Limb (tissue), 2 donors: ENCODE results near the gene PLA2G2C.

Experiments used
- DNase-seq, 2 donors: peaks; one replicate each; pipeline ENCODE4 v3.0.0-alpha.2; 2016; ENCODE audit errors: extremely low spot score in 2 of 2

Gene PLA2G2C

GRCh38 chr1:20184997-20185833 is 1.1 kb downstream of the PLA2G2C start:
- DNase-seq, result no peak

- no peak for DNase-seq
These were observed 1.8 kb downstream of the PLA2G2C start for GRCh38 chr1:20184481-20184900.

DNA sequence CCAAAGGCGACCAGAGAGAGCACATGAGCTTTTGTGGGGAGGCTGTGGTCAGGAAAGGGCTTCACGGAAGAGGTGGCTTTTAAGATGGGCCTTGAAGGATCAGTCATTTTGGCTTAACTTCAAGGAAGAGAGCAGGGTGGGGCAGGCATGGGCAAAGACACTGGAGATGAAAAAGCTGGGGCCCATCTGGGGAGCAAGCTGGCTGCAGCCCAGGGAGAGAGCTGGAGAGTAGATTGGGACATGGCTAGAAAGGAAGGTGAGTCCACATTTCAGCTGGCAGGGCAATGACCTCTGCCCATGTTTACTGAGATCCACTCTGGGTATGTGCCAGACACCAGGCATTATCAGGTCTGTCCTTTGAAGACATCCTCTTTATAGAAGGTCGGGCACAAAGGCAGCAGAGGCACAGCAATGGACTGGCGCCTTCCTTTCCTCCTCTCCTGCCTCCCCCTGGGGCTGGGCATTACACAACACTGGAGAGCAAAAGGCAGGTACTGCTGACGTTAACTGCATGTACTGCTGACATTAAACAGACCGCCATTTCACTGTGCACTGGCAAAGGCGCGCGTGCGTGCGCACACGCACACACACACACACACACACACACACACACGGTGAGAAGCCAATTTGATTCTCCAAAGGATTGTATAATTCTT is 2.6 kb downstream of the PLA2G2C start:
- DNase-seq, result no peak

- DNase-seq, result no peak
These were observed 3.3 kb downstream of the PLA2G2C start for GRCh38 chr1:20183035-20183434.

DNA sequence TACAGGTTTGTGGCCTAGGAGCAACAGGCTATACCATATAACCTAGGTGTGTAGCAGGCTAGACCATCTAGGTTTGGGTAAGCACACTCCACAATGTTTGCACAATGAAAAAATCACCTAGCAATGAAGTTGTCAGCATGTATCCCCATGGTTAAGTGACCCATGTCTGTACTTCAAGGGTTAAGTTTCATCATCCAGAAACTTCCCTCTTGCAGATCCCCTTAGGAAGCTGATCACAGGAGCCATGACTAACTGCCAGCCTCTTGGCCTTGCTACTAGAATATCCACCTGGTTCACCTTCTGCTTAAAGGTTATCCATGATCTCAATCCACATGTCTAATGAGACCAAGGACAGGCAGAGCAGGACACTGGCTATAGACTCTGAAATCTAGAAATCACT is 3.9 kb downstream of the PLA2G2C start:
- DNase-seq, result no peak

DNA sequence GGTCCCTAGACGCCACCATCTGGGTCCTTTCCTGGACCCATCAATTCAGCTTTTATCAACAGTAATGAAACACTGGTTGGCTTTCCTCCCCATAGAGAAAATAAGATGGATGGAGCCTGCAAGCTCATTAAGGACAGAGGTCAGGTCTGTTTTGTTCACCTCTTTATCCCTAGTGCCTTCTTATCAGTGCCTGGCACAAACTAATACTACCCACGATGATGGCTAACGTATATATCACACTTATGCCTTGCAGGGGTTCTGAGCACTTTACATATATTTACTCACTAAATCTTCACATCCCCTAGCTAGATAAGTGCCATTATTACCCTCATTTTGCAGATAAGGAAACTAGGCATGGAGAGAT is 5.5 kb downstream of the PLA2G2C start:
- no peak for DNase-seq

- DNase-seq, result no peak
These were observed 6.0 kb downstream of the PLA2G2C start for GRCh38 chr1:20180129-20180843.

GRCh38 chr1:20179371-20180128 is 6.8 kb downstream of the PLA2G2C start:
- DNase-seq, result no peak

GRCh38 chr1:20178634-20179370 is 7.5 kb downstream of the PLA2G2C start:
- no peak for DNase-seq

DNA sequence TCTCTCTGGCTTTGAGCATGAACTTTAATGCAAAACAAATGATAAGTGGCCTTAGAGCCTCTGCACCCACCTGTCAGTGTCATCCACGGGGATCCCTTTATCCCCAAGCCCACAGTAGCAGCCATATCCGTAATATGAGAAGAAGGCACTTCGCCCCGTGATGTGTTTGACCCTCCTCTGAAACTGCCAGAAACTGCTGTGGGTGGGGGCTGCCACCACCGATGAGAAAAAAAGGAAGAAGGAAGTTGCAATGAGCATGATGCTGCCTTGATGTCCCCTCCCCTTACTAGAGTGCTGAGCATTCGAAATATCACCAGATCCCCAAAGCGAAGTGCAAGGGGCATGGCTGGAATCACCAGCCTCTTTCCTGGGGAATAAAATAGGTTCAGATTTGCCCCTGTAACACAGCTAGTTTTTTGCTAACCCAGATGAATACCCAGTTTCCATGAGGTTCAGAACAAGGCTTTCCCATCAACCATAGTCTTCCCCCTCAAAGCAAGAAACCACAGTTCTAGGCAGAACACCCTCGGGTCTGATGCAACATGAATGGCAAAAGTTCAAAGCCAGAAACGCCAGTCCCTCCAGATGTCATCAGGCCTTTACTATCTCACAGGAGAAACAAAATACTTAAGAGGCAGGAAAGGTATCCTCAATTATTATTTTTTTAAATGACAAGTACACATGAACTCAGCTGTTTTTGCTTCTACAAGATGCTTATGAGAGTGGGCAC is 11.2 kb downstream of the PLA2G2C start:
- DNase-seq, result no peak

DNA sequence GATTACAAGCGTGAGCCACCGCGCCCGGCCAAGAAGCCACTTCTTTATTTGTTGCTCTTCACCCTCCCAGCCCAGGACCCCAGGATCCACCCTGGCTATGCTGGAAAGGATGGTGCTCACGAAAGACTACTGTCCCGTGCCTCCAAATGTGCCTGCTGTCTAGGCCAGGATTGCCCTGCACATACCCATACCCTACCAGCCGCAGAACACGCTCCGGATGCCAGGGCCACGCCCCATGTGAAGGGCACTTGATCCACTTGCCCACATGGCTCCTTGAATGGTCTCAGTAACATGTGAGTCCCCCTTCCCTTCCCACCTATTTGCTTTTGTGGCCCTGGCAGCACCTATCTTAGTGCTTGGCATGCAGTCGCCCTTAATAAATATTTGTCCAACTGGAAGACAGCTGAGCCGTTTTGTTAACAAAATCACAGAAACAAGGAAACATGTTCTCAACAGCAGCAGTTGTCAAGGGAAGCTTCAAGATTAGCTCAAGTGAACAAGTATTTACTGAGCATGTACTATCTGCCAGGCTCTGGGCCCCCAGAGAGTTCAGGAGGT is 14.2 kb downstream of the PLA2G2C start:
- DNase-seq, result no peak

DNA sequence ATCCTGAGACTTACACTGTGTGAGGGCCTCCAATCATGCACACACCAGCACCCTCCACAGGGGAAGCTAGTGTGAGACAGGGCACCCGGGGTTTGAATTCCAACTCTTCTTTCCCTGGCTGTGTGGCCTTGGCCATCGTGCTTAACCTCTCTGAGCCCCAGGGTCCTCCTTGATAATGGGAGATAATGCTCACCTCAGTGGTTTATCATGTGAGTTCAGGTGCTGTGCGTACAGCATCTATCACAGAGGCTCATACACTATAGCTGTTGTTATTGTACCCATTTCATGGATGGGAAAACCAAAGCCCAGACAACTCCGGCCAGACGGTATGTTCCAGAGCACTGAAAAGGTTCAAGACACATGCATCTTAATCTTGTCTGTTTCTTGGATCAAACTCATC is 16.4 kb downstream of the PLA2G2C start:
- no peak for DNase-seq

DNA sequence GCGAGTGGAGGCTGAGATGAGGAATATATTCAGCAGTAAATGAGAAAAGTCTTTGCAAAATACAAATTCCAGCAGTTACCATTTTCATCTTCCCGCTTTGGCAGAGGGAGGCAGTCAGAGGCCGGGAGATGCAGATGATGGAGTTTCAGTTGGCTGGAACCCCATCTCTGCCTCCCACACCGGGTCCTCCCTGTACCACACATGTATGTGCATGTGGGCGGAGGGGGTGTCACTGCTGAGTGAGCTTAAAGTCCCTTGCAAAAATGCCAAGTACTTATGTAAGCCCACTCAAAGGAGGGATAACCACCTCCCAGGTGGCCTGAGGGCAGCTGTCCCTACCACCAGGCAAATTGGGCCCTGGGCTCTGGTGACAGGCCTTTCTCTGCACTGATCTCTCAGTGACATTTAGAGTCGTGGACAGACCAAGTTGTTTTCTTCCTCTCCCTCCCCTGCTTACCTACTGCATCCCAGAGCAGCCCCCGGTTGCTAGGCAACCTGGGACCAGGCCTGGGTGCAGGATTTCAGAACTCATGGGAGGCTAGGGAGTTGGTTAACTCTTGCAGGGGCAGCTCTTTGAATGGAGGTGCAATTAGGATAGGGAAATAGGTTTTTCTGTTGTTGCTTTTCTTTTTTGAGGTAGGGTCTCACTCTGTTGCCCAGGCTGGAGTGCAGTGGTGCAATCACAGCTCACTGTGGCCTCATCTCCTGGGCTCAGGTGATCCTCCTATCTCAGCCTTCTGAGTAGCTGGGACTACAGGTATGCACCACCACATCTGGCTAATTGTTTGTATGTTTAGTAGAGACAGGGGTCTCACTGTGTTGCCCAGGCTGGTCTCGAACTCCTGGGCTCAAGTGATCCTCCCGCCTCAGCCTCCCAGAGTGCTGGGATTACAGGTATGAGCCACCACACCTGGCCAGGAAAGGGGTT is 17.5 kb downstream of the PLA2G2C start:
- no peak for DNase-seq

DNA sequence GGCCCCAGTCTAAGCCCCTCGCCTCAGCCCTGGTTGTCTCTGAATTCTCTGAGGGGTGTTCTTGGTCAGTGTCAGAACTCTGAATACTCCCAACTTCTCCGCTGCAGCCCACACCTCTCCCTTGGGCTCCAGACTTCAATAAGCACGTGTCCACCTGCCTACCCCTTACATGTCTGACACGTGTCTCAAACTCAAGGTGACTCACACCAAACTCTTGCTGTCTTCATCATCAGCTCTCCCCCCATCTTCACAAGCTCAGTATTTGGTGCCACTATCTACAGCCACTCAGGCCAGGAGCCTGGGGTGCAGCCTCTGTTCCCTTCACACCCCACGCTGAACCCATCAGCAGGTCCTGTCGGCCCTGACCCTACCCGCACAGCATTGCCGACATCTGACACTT is 19.2 kb downstream of the PLA2G2C start:
- no peak for DNase-seq

GRCh38 chr1:20166051-20166450 is 20.3 kb downstream of the PLA2G2C start:
- no peak for DNase-seq

DNA sequence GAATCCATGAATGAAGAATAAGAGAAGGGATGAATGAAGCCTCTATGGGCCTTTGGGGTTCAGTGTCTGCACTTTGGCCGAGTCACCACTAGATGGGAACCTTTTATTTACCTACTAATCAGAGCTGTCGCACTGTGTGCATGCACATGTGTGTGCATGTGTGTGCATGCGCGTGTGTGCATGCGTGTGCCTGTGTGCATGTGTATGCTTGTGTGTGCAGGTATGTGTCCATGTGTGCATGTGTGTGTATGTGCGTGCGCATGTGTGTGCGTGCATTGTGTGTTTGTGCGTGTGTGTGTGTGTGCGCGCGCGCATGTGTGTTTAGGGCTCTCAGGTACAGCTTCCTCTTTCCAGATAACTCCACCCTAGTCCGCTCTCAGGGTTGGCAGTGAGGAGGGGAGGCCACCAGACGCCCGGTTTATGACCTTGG is 20.8 kb downstream of the PLA2G2C start:
- DNase-seq, result no peak

- DNase-seq, result no peak
These were observed 21.6 kb downstream of the PLA2G2C start for GRCh38 chr1:20164694-20165202.

GRCh38 chr1:20160034-20160433 is 26.3 kb downstream of the PLA2G2C start:
- no peak for DNase-seq
